HG03378 (cell line): Measurements from ENCODE around the gene CCDC157.
"Not testable (repeated sequence)": the region's sequence is repeated elsewhere in the genome, so short reads cannot be mapped to it uniquely, and the experiment has no call there.

Source experiments
- ATAC-seq: cut with Tn5 transposase; IDR thresholded peaks from one replicate; pipeline ENCODE4 v1.9.1; 2021; ENCODE audit warnings: mild to moderate bottlenecking, moderate library complexity; ENCODE audit not compliant: unreplicated experiment

CCDC157 gene

GRCh38 chr22:30325724-30326254 lies 31.0 kb upstream of the CCDC157 start:
- no peak for ATAC-seq

GRCh38 chr22:30326255-30326705 lies 30.5 kb upstream of the CCDC157 start:
- ATAC-seq, result no peak

GRCh38 chr22:30326706-30327362 lies 30.0 kb upstream of the CCDC157 start, which contains the start of gene TBC1D10A:
Gene TBC1D10A, minus strand, starts transcription at chr22:30326941. Its CDS starts 60 bp downstream, at chr22:30326881.
- peak; percentile 72 for ATAC-seq

GRCh38 chr22:30327864-30328345 lies 28.9 kb upstream of the CCDC157 start:
- no peak for ATAC-seq

GRCh38 chr22:30328466-30329049 lies 28.2 kb upstream of the CCDC157 start:
- no peak for ATAC-seq

- ATAC-seq, result no peak
These were observed 24.3 kb upstream of the CCDC157 start for GRCh38 chr22:30332551-30332950.

GRCh38 chr22:30332994-30333706 lies 23.7 kb upstream of the CCDC157 start:
- ATAC-seq, result no peak

GRCh38 chr22:30333707-30334087 lies 23.1 kb upstream of the CCDC157 start:
- ATAC-seq, result no peak

GRCh38 chr22:30334646-30335045 lies 22.2 kb upstream of the CCDC157 start:
- no peak for ATAC-seq

GRCh38 chr22:30335236-30335635 lies 21.6 kb upstream of the CCDC157 start:
- ATAC-seq, result no peak

GRCh38 chr22:30336752-30337460 lies 19.9 kb upstream of the CCDC157 start:
- ATAC-seq, result no peak

- ATAC-seq, result no peak
These were observed 19.4 kb upstream of the CCDC157 start for GRCh38 chr22:30337461-30337778.

- not testable (repeated sequence) for ATAC-seq
These were observed 18.5 kb upstream of the CCDC157 start for GRCh38 chr22:30338341-30338740.

GRCh38 chr22:30338802-30339201 lies 18.0 kb upstream of the CCDC157 start:
- ATAC-seq, result no peak

- no peak for ATAC-seq
These were observed 15.7 kb upstream of the CCDC157 start for GRCh38 chr22:30340911-30341685.

- no peak for ATAC-seq
These were observed 12.2 kb upstream of the CCDC157 start for GRCh38 chr22:30344447-30345200.

- ATAC-seq, result no peak
These were observed 9.4 kb upstream of the CCDC157 start for GRCh38 chr22:30347255-30347892.

GRCh38 chr22:30348404-30348803 lies 8.4 kb upstream of the CCDC157 start:
- ATAC-seq, result no peak

- no peak for ATAC-seq
These were observed 8.0 kb upstream of the CCDC157 start for GRCh38 chr22:30348809-30349208.
